SK-N-SH treated with all-trans-retinoic acid at 6 μM for 48 hours (cell line): ENCODE results near the gene CCL17.

ENCODE experiments used
- ATAC-seq: fragments of 200-7000 bp; cut with Tn5 transposase; 3 replicates; pipeline ENCODE4 v1.9.1; 2020; ENCODE audit warnings: mild to moderate bottlenecking, moderate library complexity
- BACH2 ChIP-seq: fragments of 250-450 bp; sonication (Bioruptor Pico); IDR thresholded peaks from 2 replicates; pipeline ENCODE4 v1.9.0; 2021; ENCODE audit warnings: mild to moderate bottlenecking, borderline replicate concordance
- CREB5 ChIP-seq: fragments of 250-450 bp; sonication (Bioruptor Pico); IDR thresholded peaks from 2 replicates; pipeline ENCODE4 v1.5.1; 2020; ENCODE audit warnings: low read depth, mild to moderate bottlenecking, moderate library complexity
- CSDC2 ChIP-seq: fragments of 250-450 bp; sonication (Bioruptor Pico); IDR thresholded peaks from 2 replicates; pipeline ENCODE4 v1.5.0; 2020; ENCODE audit warnings: mild to moderate bottlenecking, moderate library complexity
- CSRNP3 ChIP-seq: fragments of 250-450 bp; sonication (Bioruptor Pico); IDR thresholded peaks from 2 replicates; pipeline ENCODE4 v1.5.1; 2021; ENCODE audit warnings: mild to moderate bottlenecking, moderate library complexity
- ESRRG ChIP-seq: fragments of 250-450 bp; sonication (Bioruptor Pico); IDR thresholded peaks from 2 replicates; pipeline ENCODE4 v1.6.1; 2021; ENCODE audit warnings: mild to moderate bottlenecking
- GLIS3 ChIP-seq: fragments of 250-450 bp; sonication (Bioruptor Pico); IDR thresholded peaks from 2 replicates; pipeline ENCODE4 v1.5.0; 2020; ENCODE audit warnings: mild to moderate bottlenecking, moderate library complexity
- ISL1 ChIP-seq: fragments of 250-450 bp; sonication (Bioruptor Pico); IDR thresholded peaks from 2 replicates; pipeline ENCODE4 v2.1.2; 2022; ENCODE audit warnings: mild to moderate bottlenecking, moderate library complexity
- OSR1 ChIP-seq: fragments of 250-450 bp; sonication (Bioruptor Pico); IDR thresholded peaks from 2 replicates; pipeline ENCODE4 v1.8.0; 2022; ENCODE audit warnings: moderate library complexity, mild to moderate bottlenecking, inconsistent platforms
- PATZ1 ChIP-seq: fragments of 250-450 bp; sonication (Bioruptor Pico); IDR thresholded peaks from 2 replicates; pipeline ENCODE4 v1.8.0; 2020; ENCODE audit warnings: mild to moderate bottlenecking, moderate library complexity, borderline replicate concordance
- PPARA ChIP-seq: fragments of 250-450 bp; sonication (Bioruptor Pico); IDR thresholded peaks from 2 replicates; pipeline ENCODE4 v1.5.0; 2020; ENCODE audit warnings: mild to moderate bottlenecking, borderline replicate concordance
- RARB ChIP-seq: fragments of 250-450 bp; sonication (Bioruptor Pico); IDR thresholded peaks from 2 replicates; pipeline ENCODE4 v1.8.0; 2021; ENCODE audit warnings: mild to moderate bottlenecking, moderate library complexity
- SNAI2 ChIP-seq: fragments of 250-450 bp; sonication (Bioruptor Pico); IDR thresholded peaks from 2 replicates; pipeline ENCODE4 v1.5.0; 2020; ENCODE audit warnings: mild to moderate bottlenecking, moderate library complexity
- TCF4 ChIP-seq: fragments of 250-450 bp; sonication (Bioruptor Pico); IDR thresholded peaks from 2 replicates; pipeline ENCODE4 v1.8.0; 2021; ENCODE audit warnings: mild to moderate bottlenecking, moderate library complexity, borderline replicate concordance
- TOX ChIP-seq: fragments of 250-450 bp; sonication (Bioruptor Pico); IDR thresholded peaks from 2 replicates; pipeline ENCODE4 v1.8.0; 2021; ENCODE audit warnings: mild to moderate bottlenecking, moderate library complexity, borderline replicate concordance
- ZC3H10 ChIP-seq: fragments of 250-450 bp; sonication (Bioruptor Pico); IDR thresholded peaks from 2 replicates; pipeline ENCODE4 v1.5.1; 2021; ENCODE audit warnings: mild to moderate bottlenecking, moderate library complexity
- ZFP3 ChIP-seq: fragments of 250-450 bp; sonication (Bioruptor Pico); IDR thresholded peaks from 2 replicates; pipeline ENCODE4 v1.5.0; 2020; ENCODE audit warnings: mild to moderate bottlenecking, moderate library complexity
- ZFP30 ChIP-seq: fragments of 450-650 bp; formaldehyde crosslinking; IDR thresholded peaks from 2 replicates; pipeline ENCODE4 v1.5.0; 2022; ENCODE audit warnings: mild to moderate bottlenecking, moderate library complexity
- ZNF8 ChIP-seq: fragments of 450-650 bp; formaldehyde crosslinking; IDR thresholded peaks from 2 replicates; pipeline ENCODE4 v1.5.0; 2020; ENCODE audit warnings: mild to moderate bottlenecking, moderate library complexity

The CCL17 gene

GRCh38 chr16:57357330-57358085 lies 47.1 kb upstream of the CCL17 start:
- no peak for TF ChIP-seq CSDC2 (CRISPR knock-in tag)
- no peak for TF ChIP-seq ISL1 (CRISPR knock-in tag)
- TF ChIP-seq ZNF8 (CRISPR knock-in tag): no peak
- TF ChIP-seq ZFP3: peak; percentile 75; the same call in 1 of the 2 replicates
- no peak for TF ChIP-seq CSRNP3 (CRISPR knock-in tag)
- ATAC-seq: no peak

- TF ChIP-seq ISL1 (CRISPR knock-in tag): no peak
- no peak for TF ChIP-seq ZFP3
- TF ChIP-seq CSRNP3 (CRISPR knock-in tag): no peak
- no peak for TF ChIP-seq ZC3H10 (CRISPR knock-in tag)
- no peak for TF ChIP-seq TOX
- no peak for TF ChIP-seq TCF4 (CRISPR knock-in tag)
- TF ChIP-seq OSR1 (CRISPR knock-in tag): no peak
- no peak for TF ChIP-seq ZFP30 (CRISPR knock-in tag)
- no peak for TF ChIP-seq GLIS3 (CRISPR knock-in tag)
- ATAC-seq: no peak
Measured at GRCh38 chr16:57358086-57358420, 46.5 kb upstream of the CCL17 start.

- TF ChIP-seq SNAI2 (no peak), ZFP30 (CRISPR knock-in tag) (no peak), CSRNP3 (CRISPR knock-in tag) (no peak), CREB5 (CRISPR knock-in tag) (no peak), PATZ1 (CRISPR knock-in tag) (no peak)
- no peak for ATAC-seq
Measured at GRCh38 chr16:57358527-57359095, 46.0 kb upstream of the CCL17 start, which contains the start of gene CCL22. Gene CCL22, plus strand, starts transcription at chr16:57358783. Its CDS starts 34 bp downstream, at chr16:57358817.

GRCh38 chr16:57360321-57360935 lies 44.1 kb upstream of the CCL17 start:
- TF ChIP-seq SNAI2 (no peak), ISL1 (CRISPR knock-in tag) (no peak), CSDC2 (CRISPR knock-in tag) (no peak)
- ATAC-seq: no peak

GRCh38 chr16:57361404-57361803 lies 43.2 kb upstream of the CCL17 start:
- no peak for ATAC-seq
- TF ChIP-seq PATZ1 (CRISPR knock-in tag) (no peak), TOX (no peak), RARB (CRISPR knock-in tag) (no peak), CREB5 (CRISPR knock-in tag) (no peak), ZFP30 (CRISPR knock-in tag) (no peak), PPARA (CRISPR knock-in tag) (no peak), CSRNP3 (CRISPR knock-in tag) (no peak), ZNF8 (CRISPR knock-in tag) (no peak), CSDC2 (CRISPR knock-in tag) (no peak), BACH2 (CRISPR knock-in tag) (no peak), ESRRG (CRISPR knock-in tag) (no peak), ZFP3 (no peak), TCF4 (CRISPR knock-in tag) (no peak), GLIS3 (CRISPR knock-in tag) (no peak), ISL1 (CRISPR knock-in tag) (no peak)
